Measurements from ENCODE around the gene MTNR1B.

GRCh38 chr11:92962446-92962845 is 7.0 kb upstream of the MTNR1B start:
- TF ChIP-seq MAX (IDR thresholded peaks at IDR 0.05) (no peak), POLR2AphosphoS5 (IDR thresholded peaks at IDR 0.05; ENCODE audit: low read depth, low read length) (no peak), CTCF (IDR thresholded peaks at IDR 0.05 in 2 of 3, conservative IDR thresholded peaks at IDR 0.05 in 1 of 3; ENCODE audit: borderline replicate concordance in 1 of 3, insufficient read depth in 1 of 3, low read depth in 2 of 3, low read length in 2 of 3) (no peak), POLR2A (IDR thresholded peaks at IDR 0.05; ENCODE audit: borderline replicate concordance, extremely low read depth, insufficient read depth, insufficient read length) (no peak), JUND (IDR thresholded peaks at IDR 0.05) (no peak), ZFX (IDR thresholded peaks at IDR 0.05) (no peak), EZH2 (IDR thresholded peaks at IDR 0.05) (no peak), YY1 (IDR thresholded peaks at IDR 0.05; ENCODE audit: extremely low read depth, insufficient replicate concordance, low read depth, low read length) (no peak), ATF3 (IDR thresholded peaks at IDR 0.05) (no peak), SP1 (IDR thresholded peaks at IDR 0.05; ENCODE audit: low read depth) (no peak), SRF (IDR thresholded peaks at IDR 0.05; ENCODE audit: low read depth) (no peak), CBX3 (IDR thresholded peaks at IDR 0.05; ENCODE audit: low read depth) (no peak)

Measured in HCT116 (cell line).